ENCODE results near the gene OR5T2.
"Not testable (repeated sequence)": the region's sequence is repeated elsewhere in the genome, so short reads cannot be mapped to it uniquely, and the experiment has no call there.

OR5T2 gene

DNA sequence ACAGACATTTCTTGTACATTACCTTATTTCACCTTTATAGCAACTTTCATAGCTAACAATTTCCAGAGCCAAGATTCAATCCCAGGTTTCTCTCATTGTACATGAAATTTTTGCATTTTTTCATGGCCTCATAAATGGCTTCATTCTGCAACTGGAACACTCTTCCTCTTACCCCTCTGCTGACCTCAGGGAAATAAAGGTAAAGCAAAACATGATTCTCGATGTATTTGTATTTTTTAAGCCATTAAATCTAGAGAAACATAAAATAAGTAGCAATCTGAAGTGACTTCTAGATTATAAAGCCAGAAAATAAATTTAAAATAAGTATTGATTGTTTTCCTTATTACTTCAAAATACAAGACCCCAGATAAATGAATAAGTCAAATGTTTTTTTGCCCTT lies at the start of gene OR5T2:
Gene OR5T2, minus strand, starts transcription at position 101 of the 400 bp plus-strand sequence. CDS start 1,193 bp downstream, outside the sequence.
- Histone ChIP-seq H3K9me3 (no peaks in the 10 kb centered on the region), H3K27me3 (ENCODE audit: low read depth) (no peaks in the 10 kb centered on the region), H3K36me3 (replicated peaks) (no peaks in the 10 kb centered on the region), H3K4me3 (no peak within 1 kb of the TSS), H3K4me1 (no peaks in the 10 kb centered on the region)
- no peak for DNase-seq (ENCODE audit: low spot score in 2 of 2)
- in situ Hi-C loops (cut with MboI; ENCODE audit: low sequenced_read_pairs) = no loop called here

DNA sequence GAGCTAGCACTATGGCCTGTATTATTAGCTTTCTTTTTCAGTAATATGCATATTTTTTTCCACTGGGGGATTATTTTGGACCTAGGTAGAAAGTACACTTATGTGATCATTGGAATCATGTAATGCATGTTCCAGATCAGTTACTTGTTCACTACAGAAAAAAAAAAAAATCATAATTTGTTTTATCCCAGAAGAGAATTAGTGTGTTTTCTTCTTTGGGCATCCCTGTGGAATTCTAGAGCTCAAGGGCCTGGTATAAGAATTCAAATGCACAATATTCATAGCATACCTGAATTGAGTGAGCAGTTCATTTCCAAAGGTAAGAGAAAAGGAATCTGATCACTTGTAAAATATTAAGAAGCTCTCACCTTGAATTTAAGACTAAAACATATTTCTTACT lies 39.8 kb upstream of the OR5T2 start, which contains the start of gene OR5T1:
Gene OR5T1, plus strand, starts transcription at position 301 of the 400 bp plus-strand sequence. CDS start 1,485 bp downstream, outside the sequence.
- no peak for DNase-seq (ENCODE audit: low spot score in 2 of 2)
- H3K9me3 ChIP-seq = no peaks in the 10 kb centered on the region; the same call in 1 of the 2 replicates
- H3K27me3 ChIP-seq (ENCODE audit: low read depth) = no peaks in the 10 kb centered on the region
- in situ Hi-C loops (cut with MboI; ENCODE audit: low sequenced_read_pairs) = no loop called here
- no peaks in the 10 kb centered on the region for H3K4me1 ChIP-seq
- H3K36me3 ChIP-seq (replicated peaks) = no peaks in the 10 kb centered on the region
- H3K4me3 ChIP-seq = no peak within 1 kb of the TSS

DNA sequence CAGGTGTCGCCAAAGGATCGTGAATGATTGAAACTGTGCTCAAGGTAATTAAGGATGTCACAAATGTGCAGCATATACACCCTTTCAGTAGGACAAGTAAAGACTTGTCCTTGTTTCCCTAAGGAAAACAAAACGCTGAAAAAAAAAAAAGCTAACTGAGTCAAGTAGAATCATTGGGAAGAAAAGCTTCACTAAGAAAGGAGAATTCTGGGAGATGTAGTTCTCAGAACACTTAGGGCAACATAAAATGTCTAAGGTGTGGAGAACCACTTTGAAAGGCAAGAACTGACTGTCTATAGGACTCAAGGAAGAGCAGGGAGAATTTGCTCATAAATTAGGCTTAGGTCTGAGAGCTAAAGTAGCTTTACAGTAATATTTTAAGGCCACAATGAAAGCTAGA lies 37.0 kb upstream of the OR5T2 start:
- H3K4me3 ChIP-seq = no peak overlapping the region

DNA sequence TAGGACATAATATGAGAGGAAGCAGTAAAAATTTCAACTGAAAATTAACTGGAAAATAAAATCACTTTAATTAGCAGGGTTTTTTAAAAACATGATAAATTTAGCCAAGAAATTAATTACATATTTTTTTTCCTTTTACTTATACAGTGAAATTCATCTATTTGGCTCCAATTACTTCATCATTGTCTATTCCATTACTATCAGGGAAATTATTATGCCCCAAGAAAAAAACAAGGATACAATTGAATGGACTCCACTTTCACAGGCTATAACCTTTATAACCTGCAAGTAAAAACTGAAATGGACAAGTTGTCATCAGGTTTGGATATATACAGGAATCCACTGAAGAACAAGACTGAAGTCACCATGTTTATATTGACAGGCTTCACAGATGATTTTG lies 17.9 kb upstream of the OR5T2 start, which contains the start of gene OR5T3:
Gene OR5T3, plus strand, starts transcription at position 301 of the 400 bp plus-strand sequence. Its CDS starts 0 bp downstream, at position 301.
- Histone ChIP-seq H3K27me3 (ENCODE audit: low read depth) (no peaks in the 10 kb centered on the region), H3K36me3 (replicated peaks) (no peaks in the 10 kb centered on the region), H3K9me3 (no peaks in the 10 kb centered on the region), H3K4me3 (no peak within 1 kb of the TSS), H3K4me1 (no peaks in the 10 kb centered on the region)
- no peak for DNase-seq (ENCODE audit: low spot score in 2 of 2)
- in situ Hi-C loops (cut with MboI; ENCODE audit: low sequenced_read_pairs) = no loop called here

More for the DNA sequence above, 37.0 kb upstream of the OR5T2 start:
- no peaks in the 10 kb centered on the region for H3K36me3 ChIP-seq (replicated peaks)
- no peaks in the 10 kb centered on the region for H3K4me1 ChIP-seq
- no peaks in the 10 kb centered on the region for H3K27me3 ChIP-seq (ENCODE audit: low read depth)
- no peaks in the 10 kb centered on the region for H3K9me3 ChIP-seq
- DNase-seq (ENCODE audit: low spot score in 2 of 2) = no peak
- in situ Hi-C loops (cut with MboI; ENCODE audit: low sequenced_read_pairs) = no loop called here

DNA sequence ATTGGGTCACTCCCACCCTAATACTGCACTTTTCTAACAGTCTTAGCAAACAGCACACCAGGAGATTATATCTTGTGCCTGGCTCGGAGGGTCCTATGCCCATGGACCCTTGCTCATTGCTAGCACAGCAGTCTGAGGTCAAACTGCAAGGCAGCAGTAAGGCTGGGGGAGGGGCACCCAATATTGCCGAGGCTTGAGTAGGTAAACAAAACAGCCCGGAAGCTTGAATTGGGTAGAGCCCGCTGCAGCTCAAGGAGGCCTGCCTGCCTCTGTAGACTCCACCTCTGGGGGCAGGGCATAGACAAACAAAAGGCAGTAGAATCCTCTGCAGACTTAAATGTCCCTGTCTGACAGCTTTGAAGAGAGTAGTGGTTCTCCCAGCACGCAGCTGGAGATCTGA lies 14.3 kb downstream of the OR5T2 start:
- DNase-seq (ENCODE audit: low spot score in 2 of 2); H3K4me3 ChIP-seq; in situ Hi-C loops (cut with MboI; ENCODE audit: low sequenced_read_pairs); H3K36me3 ChIP-seq (replicated peaks); H3K4me1 ChIP-seq; H3K27me3 ChIP-seq (ENCODE audit: low read depth); H3K9me3 ChIP-seq: not testable (repeated sequence)

DNA sequence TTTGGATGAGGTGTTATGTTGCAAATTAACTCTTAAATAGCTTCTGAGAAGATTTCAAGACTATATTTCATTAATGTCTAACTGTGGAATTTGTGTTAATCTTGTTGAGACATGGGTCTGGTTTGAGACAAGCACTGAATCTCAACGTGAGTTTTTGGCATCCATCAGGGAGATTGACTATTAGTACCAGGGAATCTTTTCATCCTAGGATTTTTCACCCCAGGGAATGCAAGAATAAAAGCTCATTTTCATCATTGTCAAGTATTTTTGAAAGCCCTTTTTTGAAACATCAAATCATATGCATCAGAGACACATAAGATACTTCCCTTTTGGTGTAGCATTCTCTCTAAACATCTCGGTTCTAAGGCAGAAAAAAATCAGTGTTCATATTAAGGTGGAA lies 19.5 kb downstream of the OR5T2 start:
- Histone ChIP-seq H3K36me3 (replicated peaks) (no peaks in the 10 kb centered on the region), H3K4me1 (no peaks in the 10 kb centered on the region), H3K9me3 (no peaks in the 10 kb centered on the region), H3K27me3 (ENCODE audit: low read depth) (no peaks in the 10 kb centered on the region), H3K4me3 (no peak overlapping the region)
- DNase-seq (ENCODE audit: low spot score in 2 of 2) = no peak
- in situ Hi-C loops (cut with MboI; ENCODE audit: low sequenced_read_pairs) = no loop called here

DNA sequence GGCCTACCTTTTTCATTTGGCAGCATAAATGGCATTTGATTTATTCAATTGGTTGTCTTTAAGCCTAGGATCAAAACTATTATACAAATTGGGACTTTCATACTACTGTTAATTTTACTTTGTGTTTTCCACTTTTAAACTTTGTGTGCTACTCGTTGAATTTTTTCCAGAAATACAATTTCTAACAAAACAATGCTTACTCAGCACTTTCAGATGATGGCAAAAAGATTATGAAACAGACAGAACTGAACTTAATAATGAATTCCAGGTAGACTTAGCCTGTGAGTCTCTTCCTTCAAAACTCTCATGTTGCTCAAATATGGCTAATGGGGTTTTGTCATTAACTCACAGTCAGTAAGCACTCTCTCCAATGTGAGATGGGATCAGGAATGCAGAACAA lies 26.3 kb downstream of the OR5T2 start:
- Histone ChIP-seq H3K4me1 (no peaks in the 10 kb centered on the region), H3K4me3 (no peak overlapping the region), H3K27me3 (ENCODE audit: low read depth) (no peaks in the 10 kb centered on the region), H3K36me3 (replicated peaks) (no peaks in the 10 kb centered on the region), H3K9me3 (no peaks in the 10 kb centered on the region)
- DNase-seq (ENCODE audit: low spot score in 2 of 2) = no peak
- in situ Hi-C loops (cut with MboI; ENCODE audit: low sequenced_read_pairs) = no loop called here

DNA sequence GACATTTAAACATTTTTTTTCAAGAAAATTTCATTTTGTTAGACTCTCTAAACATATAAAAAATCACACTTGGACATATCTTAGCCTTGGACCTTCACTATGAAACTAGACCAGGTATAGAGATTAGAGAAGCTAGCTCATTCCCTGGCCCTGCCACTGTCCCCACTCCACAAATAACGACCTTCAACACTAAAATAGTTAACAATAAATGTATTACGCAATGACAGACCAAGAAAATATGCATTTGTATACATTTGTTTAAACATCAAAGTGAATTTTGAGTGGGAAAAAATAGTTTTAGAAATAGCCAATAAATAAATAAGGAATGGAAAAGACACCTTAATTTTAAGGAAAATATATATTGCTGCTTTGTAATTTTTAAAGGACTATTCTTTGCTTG lies 36.7 kb downstream of the OR5T2 start:
- no peaks in the 10 kb centered on the region for H3K9me3 ChIP-seq
- no peaks in the 10 kb centered on the region for H3K36me3 ChIP-seq (replicated peaks)
- H3K4me1 ChIP-seq = no peaks in the 10 kb centered on the region
- DNase-seq (ENCODE audit: low spot score in 2 of 2) = no peak
- no peak overlapping the region for H3K4me3 ChIP-seq
- no peaks in the 10 kb centered on the region for H3K27me3 ChIP-seq (ENCODE audit: low read depth)
- in situ Hi-C loops (cut with MboI; ENCODE audit: low sequenced_read_pairs) = no loop called here

DNA sequence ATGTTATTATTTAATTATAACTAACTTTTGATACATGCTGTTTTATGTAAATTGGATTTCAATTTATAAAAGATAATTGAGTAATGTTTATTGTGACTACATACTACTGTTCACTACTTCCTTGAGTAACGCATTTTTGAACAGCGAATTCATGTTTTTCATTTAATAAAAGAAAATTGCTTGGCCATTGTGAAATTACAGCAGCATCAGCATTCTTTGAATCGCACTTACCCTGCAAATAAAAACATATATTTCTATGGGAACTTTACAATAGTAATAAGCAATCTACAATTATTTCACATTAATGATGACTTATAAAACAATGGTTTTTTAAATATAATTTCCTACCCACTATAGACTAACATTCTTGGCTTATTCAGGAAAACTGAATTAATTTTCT lies 37.4 kb downstream of the OR5T2 start:
- no peaks in the 10 kb centered on the region for H3K4me1 ChIP-seq
- no peaks in the 10 kb centered on the region for H3K27me3 ChIP-seq (ENCODE audit: low read depth)
- no peak for DNase-seq (ENCODE audit: low spot score in 2 of 2)
- in situ Hi-C loops (cut with MboI; ENCODE audit: low sequenced_read_pairs) = no loop called here
- no peak overlapping the region for H3K4me3 ChIP-seq
- H3K9me3 ChIP-seq = no peaks in the 10 kb centered on the region
- no peaks in the 10 kb centered on the region for H3K36me3 ChIP-seq (replicated peaks)

DNA sequence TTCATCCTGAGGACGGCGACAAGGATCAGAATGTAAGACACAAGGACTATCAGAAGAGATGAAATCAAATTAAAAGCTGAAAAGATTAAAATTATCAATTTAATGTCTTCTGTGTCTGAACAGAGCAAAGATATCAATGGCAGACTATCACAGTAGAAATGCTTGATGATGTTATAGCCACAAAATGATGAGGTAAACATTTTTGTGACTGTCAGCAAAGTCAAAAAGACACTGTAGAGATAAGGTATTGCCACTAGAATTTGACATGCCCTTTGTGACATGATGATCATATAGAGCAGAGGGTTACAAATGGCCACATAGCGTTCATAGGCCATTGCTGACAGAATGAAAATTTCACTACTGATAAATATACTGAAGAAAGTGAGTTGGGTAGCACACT lies 45.5 kb downstream of the OR5T2 start:
- Histone ChIP-seq H3K4me3 (no peak overlapping the region), H3K27me3 (ENCODE audit: low read depth) (no peaks in the 10 kb centered on the region), H3K36me3 (replicated peaks) (no peaks in the 10 kb centered on the region), H3K4me1 (no peaks in the 10 kb centered on the region), H3K9me3 (no peaks in the 10 kb centered on the region)
- in situ Hi-C loops (cut with MboI; ENCODE audit: low sequenced_read_pairs) = no loop called here
- no peak for DNase-seq (ENCODE audit: low spot score in 2 of 2)

DNA sequence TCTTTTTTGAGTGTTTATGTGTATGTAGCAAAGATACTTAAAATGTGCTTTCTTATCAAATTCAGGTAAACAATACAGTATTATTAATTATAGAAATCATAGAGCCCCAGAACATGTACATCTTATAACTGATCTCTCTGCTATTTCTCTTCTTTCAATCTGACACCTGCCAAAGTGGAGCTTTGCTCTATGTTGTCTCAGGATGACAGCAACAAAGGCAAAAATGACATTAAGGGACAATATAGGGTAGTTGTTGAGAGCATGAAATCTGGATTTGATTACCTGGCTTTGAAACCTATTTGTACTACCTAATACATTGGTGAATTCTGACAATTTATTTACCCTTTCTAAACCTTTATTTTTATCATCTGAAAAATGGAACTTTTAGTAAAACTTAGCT lies 50.6 kb downstream of the OR5T2 start:
- no peaks in the 10 kb centered on the region for H3K9me3 ChIP-seq
- no peaks in the 10 kb centered on the region for H3K36me3 ChIP-seq (replicated peaks)
- DNase-seq (ENCODE audit: low spot score in 2 of 2) = no peak
- in situ Hi-C loops (cut with MboI; ENCODE audit: low sequenced_read_pairs) = no loop called here
- no peaks in the 10 kb centered on the region for H3K4me1 ChIP-seq
- no peak overlapping the region for H3K4me3 ChIP-seq
- H3K27me3 ChIP-seq (ENCODE audit: low read depth) = no peaks in the 10 kb centered on the region

Data from HAP-1 (cell line).